ENCODE measurements around the gene ACP7.

The ACP7 gene

GRCh38 chr19:39128516-39129079 is 44.4 kb downstream of the ACP7 start:
- H3K4me3 ChIP-seq (ENCODE audit: low read length), result no peak overlapping the region
- TF ChIP-seq, protein P1, sequence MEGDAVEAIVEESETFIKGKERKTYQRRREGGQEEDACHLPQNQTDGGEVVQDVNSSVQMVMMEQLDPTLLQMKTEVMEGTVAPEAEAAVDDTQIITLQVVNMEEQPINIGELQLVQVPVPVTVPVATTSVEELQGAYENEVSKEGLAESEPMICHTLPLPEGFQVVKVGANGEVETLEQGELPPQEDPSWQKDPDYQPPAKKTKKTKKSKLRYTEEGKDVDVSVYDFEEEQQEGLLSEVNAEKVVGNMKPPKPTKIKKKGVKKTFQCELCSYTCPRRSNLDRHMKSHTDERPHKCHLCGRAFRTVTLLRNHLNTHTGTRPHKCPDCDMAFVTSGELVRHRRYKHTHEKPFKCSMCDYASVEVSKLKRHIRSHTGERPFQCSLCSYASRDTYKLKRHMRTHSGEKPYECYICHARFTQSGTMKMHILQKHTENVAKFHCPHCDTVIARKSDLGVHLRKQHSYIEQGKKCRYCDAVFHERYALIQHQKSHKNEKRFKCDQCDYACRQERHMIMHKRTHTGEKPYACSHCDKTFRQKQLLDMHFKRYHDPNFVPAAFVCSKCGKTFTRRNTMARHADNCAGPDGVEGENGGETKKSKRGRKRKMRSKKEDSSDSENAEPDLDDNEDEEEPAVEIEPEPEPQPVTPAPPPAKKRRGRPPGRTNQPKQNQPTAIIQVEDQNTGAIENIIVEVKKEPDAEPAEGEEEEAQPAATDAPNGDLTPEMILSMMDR (conservative IDR thresholded peaks at IDR 0.05; ENCODE audit: low read length), result peak; percentile 24
- DNase-seq (ENCODE audit: low read depth), result peak; percentile 39

- no peak for DNase-seq (ENCODE audit: low read depth)
- TF ChIP-seq, protein P1 (conservative IDR thresholded peaks at IDR 0.05; ENCODE audit: low read length), result no peak
- H3K4me3 ChIP-seq (ENCODE audit: low read length), result no peak overlapping the region
These were observed 44.9 kb downstream of the ACP7 start for GRCh38 chr19:39129116-39129515.

DNA sequence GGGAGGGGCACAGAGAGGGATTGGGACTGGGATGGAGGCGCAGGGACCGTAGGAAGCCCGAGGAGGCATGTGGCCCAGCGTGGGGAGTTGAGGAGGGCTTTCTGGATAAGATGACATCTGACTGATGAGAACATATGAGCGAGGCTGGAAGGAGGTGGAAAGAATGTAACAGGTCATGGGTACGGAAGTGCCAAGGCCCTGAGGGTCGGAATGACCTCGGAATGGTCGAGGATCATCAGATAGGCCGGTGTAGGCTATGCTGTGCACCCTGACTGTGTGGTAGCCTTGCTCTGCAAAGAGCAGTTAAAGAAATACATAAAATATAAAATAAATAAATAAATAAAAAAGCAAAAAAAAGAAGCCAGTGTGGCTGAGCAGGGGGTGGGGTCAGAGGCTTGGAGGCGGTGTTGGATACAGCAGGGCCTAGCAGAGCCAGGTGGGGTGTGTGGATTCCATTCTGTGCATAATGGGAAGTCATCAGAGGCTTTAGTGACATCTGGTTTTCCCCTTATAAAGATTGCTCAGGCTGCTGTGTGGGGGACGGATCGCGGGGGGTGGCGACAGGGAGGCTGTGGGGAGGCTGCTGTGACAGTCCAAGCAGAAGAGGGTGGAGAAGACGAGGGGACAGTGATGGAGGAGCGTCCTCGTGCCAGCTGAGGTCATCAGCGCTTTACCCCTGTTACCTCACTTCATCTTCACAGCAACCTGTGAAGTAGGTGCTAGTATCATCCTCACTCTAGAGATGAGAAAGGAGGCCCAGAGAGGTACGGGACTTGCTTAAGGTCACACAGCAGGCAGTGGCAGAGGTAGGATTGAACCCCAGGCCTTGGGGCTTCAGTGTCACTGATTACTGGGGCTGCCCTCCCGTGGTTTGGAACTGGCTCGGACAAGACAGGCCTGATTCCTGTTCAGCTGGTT is 46.4 kb downstream of the ACP7 start:
- DNase-seq (ENCODE audit: low read depth), result no peak
- TF ChIP-seq, protein P1 (conservative IDR thresholded peaks at IDR 0.05; ENCODE audit: low read length), result no peak
- H3K4me3 ChIP-seq (ENCODE audit: low read length), result no peak overlapping the region

- DNase-seq (ENCODE audit: low read depth), result no peak
- no peak overlapping the region for H3K4me3 ChIP-seq (ENCODE audit: low read length)
- TF ChIP-seq, protein P1 (conservative IDR thresholded peaks at IDR 0.05; ENCODE audit: low read length), result no peak
These were observed 47.1 kb downstream of the ACP7 start for GRCh38 chr19:39131255-39131755.

DNA sequence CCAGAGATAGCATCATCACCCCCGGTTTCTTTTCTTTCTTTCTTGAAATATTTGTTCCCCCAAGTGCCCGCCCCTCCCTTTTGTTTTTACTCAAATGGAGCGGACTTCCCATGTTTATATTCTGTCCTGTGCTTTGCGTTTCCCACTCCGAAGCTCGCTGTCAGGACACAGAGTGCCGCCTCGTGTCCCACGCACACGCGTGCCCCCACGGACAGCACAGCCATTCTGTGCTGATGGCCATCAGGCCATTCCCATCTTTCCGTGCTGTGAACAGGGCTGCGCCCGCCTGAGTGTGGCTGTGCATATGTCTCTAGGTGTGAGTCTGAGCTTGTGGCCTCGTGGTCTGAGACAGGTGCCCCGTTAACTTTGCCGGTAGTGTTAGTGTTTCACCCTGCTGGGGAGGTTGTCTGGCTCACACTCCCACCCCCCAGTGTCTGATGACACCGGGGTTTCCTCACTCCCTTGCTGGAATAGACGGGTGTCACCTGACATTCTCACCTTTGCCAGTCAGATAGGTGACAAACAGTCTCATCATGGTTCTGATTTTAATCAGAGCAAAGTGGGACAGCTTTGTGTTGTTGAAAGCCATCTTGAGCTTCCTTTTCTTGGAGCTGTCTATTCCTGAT is 48.3 kb downstream of the ACP7 start:
- DNase-seq (ENCODE audit: low read depth), result no peak
- H3K4me3 ChIP-seq (ENCODE audit: low read length), result no peak overlapping the region
- TF ChIP-seq, protein P1 (conservative IDR thresholded peaks at IDR 0.05; ENCODE audit: low read length), result no peak

DNA sequence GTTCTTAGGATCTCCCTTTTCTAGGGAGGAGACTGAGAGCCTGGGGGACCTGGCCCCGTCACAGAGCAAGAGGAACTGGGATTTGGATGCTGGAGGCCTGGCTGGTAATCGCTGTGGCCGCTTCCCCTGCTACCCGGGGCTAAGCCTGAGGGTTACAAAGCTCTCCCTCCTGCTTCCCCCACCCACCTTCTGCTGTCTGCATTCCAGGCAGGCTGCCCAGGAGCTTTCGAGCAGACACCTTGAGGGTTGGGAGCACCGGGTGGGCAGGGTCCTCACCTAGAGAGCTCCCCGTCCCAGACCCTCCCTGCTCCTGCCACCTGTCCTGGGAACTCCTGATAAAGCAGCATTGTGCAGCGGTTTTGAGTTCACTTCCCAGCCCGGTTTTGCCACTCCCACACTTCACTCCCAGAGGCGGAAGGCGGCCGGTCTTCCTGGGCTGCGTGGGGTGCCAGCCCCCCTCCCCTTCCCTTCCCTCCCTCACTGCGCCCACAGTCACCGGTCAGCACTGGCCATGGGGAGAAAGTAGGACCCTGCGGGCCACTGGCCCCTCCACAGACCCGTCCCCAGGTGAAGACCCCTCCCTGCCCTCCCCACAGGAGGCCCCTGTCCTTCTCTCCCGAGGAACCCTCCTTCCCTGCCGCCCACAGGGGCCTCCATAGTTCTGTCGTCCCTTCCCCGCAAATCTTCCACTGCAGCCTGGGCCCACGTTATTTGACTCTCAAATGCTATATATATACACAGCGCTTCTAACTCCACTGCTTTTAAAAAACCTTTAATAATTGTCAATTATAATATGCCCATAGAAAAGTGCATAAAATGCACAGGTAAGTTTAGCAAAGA is 49.5 kb downstream of the ACP7 start:
- no peak overlapping the region for H3K4me3 ChIP-seq (ENCODE audit: low read length)
- no peak for DNase-seq (ENCODE audit: low read depth)
- TF ChIP-seq, protein P1 (conservative IDR thresholded peaks at IDR 0.05; ENCODE audit: low read length), result no peak
